Measurements from ENCODE around the gene DNAJC11.
"Not testable (repeated sequence)": the region's sequence is repeated elsewhere in the genome, so short reads cannot be mapped to it uniquely, and the experiment has no call there.

Gene DNAJC11

GRCh38 chr1:6622396-6623152 is 79.0 kb downstream of the DNAJC11 start:
- DNase-seq = no peak

- DNase-seq = no peak
Observed at GRCh38 chr1:6621429-6622391, 79.9 kb downstream of the DNAJC11 start.

DNA sequence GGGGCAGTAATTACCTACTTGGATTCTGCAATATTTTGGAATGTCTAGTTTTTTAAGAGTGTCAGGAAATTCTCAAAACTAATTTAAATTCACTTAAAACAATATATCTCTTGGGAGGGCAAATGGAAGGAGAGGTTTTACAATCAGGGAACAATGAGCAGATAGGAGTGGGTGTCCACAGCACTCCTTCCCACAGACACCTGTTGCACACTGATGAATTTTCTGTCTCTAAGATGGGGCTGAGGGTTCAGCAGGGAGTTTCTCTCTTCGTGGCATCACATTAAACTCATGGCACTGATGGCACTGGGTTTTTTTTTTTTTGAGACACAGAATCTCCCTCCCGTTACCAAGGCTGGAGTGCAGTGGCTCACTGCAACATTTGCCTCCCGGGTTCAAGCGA is 82.6 kb downstream of the DNAJC11 start:
- DNase-seq = no peak

- DNase-seq = no peak
Observed at GRCh38 chr1:6614929-6615785, 86.5 kb downstream of the DNAJC11 start.

- no peak for DNase-seq
Observed at GRCh38 chr1:6614019-6614928, 87.3 kb downstream of the DNAJC11 start.

- peak; percentile 99 for DNase-seq
Observed at GRCh38 chr1:6613361-6614018, 88.1 kb downstream of the DNAJC11 start, which contains the start of gene PHF13. Gene PHF13 (plus strand): TSS chr1:6613731. CDS start chr1:6614067, 336 bp downstream.

DNA sequence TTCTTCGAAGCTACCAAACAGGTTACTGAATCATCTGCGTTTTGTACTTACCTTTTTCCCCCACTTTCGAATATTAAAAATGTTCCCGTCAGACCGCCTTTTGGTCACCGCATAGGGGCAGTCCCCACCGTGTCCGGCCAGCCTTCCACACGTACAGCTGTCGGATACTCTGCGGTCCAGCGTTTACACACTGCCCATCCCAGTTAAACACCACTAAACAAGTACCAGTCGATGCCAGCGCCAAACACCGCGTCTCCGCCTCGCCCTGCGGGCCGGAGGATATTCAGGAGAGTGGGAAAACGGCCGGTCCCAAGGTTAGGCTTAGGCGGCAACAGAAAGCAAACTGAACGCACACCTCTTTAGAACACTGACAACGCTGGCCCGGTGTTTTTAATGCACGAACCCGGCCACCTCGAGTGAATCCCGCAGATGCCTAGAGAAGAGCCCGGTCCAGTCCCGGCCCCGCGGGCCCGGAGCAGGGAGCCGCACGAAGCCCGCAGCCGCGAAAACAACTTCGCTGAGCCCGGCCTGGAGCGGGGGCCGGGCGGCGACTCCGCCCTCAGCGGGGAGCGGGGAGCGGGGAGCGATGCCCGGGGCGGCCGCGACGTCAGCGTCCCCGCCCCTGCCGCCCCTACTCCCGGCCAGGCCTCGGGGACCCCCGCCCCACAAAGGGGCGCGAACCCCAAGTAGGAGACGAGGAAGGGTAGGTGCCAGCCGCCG is 88.8 kb downstream of the DNAJC11 start:
- peak; percentile 67 for DNase-seq

GRCh38 chr1:6603915-6604558 is 97.6 kb downstream of the DNAJC11 start:
- DNase-seq = no peak

GRCh38 chr1:6603238-6603914 is 98.2 kb downstream of the DNAJC11 start:
- no peak for DNase-seq

DNA sequence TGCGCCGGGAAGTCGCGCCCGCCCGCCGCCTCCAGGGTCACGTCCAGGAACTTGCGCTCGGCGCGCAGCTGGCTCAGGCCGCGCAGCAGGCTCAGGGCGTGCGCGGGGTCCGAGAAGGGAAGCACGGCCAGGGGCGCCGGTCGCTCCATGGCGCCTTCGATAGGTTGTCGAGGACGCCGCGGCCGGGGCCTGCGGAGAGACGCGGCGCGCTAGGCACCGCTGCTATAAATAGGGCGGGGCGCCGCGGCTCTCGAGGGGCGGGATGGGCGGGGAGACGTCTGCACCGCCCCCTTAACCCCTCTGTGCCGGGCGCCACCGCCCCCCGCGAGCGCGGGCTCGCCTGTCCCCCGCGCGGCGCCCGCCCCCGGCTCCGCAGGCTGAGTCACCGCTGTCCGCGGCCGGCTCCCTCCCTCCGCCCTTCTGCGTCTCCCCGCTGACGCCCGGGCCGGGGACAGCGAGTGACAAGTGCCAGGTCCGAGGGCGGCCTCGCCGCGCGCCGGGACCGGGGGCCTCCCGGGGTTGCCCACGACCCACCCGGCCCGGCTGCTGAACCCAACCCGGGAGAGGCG is 98.9 kb downstream of the DNAJC11 start, which contains the start of gene KLHL21:
Gene KLHL21 (minus strand): TSS at position 201 of the 569 bp plus-strand sequence. CDS start 52 bp downstream, at position 149.
- DNase-seq = peak; percentile 58

DNA sequence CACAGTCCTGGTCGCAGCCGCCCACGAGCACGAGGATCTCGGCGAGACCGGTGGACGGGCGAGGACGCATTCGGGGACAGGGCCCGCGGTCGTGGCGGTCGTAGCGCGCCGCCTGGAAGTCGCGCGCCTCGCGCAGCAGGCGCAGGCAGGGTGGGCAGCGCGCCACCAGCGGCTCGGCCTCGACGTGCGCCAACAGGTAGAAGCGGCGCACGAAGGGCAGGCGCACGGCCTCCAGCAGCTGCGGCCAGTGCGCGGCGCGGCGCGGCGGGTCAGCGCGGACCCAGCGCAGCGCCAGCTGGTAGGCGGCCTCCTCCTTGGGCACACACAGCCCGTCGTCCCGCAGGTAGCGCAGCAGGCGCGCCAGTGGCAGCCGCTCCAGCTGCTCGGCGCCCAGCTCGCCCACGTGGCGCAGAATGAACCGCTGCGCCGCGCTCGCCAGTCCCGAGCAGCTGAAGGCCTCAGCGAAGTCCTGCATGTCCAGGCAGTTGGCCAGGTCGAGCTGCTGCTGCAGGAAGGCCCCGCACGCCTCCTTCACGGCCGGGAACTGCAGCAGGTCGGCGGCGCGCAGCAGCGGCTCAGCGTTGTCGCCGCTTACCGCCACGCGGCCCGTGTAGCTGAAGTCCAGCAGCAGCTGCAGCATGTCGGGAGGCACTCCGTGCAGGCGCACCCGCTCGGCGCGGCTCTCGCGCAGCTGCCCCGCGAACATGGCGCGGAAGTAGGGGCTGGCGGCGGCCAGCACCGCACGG is 99.5 kb downstream of the DNAJC11 start:
- DNase-seq = peak; percentile 8

DNA sequence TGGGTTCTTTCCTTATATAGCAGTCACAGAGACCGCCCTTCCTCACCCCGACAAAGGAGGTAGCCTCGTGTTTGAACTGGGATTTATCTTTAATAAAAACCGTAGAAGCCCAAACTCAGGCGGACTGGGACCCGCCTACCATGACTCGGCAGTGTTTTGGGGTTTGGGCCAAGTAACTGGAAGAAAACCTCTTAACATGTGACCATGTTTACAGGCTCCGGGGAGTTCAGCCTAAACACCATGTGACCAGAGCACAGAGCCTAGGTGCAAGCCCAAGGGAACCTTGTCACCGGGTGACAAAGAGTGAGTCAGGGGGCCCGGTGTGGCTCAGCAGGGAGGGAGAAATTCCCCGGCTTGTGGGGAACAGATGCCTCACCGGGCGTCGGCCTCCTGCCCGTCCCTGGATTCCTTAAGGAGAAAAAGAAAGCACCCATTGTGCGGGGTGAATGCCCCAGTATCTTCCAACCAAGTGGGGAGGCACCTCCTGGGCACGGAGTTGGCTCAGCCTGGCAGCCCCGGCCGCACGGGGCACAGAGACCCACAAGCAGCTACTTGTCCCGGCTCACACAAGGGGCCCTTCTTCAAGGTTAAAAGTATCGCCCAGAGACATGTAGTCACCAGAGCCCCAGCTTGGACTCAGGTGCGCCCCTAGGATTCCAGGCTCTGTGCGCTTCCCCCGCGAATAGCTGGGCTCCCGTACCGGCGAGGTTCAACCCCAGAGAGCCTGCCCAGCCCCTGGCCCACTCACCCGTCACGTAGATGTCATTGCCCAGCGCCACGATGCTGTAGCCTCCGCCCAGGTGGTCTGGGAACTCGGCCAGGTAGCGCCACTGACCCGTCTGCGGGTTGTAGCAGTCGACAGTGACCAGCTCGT is 100.3 kb downstream of the DNAJC11 start:
- peak; percentile 25 for DNase-seq

DNA sequence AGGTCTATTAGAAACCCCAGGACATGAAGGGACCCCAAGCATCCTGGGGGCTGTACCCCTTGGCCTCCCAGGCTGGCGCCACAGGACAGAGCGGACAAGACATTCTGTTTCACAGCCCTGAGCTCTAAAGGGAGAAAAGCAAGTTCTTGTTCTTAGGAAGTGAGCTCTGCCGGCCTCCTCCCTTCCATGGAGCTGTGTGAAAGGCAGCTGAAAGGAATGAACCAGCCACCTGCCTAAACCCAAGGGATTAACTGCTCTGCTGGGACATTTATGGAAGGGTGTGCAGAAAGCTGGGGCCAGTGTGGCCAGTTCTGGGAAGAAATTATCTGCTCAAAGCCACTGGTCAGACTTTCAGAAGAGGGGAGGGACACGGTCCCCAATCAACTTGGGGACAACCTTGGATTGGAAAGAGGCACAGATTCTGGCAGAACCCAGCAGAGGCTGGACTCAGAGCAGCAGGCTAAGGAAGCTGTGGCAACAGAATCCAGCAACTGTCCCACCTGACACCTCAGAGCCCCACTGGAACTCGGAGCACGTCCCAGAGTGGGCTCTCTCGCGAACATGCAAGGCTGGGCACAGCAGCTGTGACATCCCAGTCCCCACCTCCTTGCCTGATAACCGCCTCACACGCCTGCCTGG is 101.1 kb downstream of the DNAJC11 start:
- no peak for DNase-seq

DNA sequence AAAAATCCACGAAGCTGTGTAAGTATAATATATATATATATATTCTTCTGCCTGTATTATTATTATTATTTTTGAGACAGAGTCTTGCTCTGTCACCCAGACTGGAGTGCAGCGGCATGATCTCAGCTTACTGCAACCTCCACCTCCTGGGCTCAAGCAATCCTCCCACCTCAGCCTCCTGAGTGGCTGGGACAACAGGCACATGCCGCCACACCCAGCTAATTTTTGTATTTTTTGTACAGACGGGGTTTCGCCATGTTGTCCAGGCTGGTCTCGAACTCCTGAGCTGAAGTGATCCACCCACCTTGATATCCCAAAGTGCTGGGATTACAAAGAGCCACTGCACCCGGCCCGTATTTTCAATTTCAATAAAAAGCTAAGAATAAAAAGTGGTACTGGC is 101.6 kb downstream of the DNAJC11 start:
- not testable (repeated sequence) for DNase-seq

- DNase-seq = no peak
Observed at GRCh38 chr1:6599141-6599975, 102.3 kb downstream of the DNAJC11 start.

DNA sequence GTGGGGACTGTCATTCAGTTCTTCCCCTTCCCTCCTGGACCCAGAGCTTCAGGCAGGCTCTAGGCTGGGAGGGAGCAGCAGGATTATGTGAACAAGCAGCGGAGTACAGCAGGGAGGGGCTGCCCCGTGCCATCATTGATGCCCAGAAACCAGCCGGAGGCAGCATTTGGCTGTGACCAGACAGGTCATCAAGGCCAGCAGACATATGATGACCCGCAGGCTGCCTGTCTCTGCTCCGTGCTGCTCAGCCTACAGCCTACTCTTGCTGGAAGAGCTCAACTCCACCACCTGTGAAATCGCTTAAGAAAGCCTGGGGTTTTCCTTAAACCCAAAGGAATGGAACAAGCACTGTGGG is 103.9 kb downstream of the DNAJC11 start:
- DNase-seq = no peak

Measured in NCI-H1105 (cell line).